GF-D8 (cell line): ENCODE measurements around the gene SLC17A1.
"Not testable (repeated sequence)": the region's sequence is repeated elsewhere in the genome, so short reads cannot be mapped to it uniquely, and the experiment has no call there.

Experiments
- DNase-seq: peaks from one replicate; lab custom pipeline; 2025; lab: John Stamatoyannopoulos, UW

The SLC17A1 gene

DNA sequence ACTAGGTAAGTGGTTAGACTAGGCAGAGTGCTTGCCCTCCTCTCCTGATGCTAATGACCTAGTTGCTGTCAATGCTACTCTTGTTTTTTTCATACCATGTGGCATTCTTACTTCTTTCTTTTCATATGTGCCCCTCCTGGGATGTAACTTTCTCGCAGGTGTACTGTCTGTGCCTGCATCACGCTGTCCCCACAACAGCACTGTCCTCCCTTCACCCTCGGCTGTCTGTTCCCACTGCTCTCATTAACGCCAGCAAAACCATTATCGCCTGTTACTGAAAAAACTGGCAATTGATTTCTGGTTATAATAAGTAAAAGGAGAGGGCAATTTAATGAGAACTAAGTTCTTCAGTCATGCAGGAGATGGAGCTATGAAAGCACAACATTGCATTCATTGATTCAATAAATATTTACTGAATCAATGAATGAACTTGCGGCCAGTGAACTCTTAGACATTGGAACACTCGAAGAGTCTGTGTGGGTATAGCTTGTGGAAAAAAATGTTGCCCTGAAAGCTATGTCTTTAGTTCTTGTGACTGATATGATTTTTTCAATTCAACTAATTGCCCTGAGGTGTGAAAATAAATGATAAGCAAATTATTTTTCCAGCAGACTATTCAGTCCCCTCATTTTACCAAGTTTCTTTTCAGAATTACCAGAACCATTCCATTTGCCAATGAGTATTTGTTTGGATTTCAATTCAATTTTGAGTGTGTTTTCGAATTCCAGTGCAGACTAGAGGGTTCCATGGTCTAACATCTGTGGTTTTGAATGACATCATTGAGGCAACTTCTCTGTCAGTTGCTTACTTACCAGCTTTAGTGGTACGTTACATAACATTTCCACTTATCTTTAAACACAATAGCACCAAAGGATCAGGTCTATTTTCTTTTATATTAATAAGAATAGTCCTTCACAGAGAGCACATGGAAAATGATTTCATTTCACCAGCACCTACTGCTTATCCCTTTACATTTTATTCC, 75.2 kb downstream of the SLC17A1 start:
- DNase-seq: no peak

DNA sequence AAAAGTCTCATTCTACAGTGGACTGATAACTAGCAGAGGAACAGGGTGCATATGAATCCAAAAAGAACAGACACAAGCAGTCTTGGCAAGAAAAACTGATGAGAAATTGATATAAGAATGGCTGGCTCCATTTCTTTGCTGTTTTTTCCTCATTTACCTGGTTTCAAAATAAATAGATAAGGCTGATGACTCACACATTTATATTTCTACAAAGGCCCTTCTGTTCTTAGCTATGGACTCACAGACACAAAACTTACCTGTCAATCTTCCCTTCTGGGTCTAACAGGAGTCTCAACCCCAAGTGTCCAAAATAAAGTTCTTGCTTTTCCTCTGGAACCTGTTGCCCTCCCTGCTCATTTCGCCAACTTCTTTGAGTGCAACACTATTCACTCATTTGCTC, 76.4 kb downstream of the SLC17A1 start:
- no peak for DNase-seq

DNA sequence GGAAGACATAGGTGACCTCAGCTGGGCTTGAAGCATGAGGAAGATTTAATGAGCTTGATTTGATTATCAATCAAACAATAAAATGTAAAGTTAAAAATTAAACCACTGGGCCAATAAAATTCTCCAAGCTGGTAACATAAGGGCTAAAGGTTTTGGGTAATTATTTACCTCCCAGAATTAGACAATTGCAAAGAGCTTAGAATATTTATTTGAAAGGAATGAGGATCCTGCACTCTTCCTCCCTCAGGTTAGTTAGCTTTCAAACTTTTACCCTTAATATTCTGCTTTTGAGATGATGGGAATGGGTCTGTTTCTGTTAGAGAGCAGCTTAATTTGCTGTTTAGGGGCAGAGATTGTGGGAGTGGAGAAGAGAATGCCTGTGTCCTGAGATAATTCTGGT, 77.3 kb downstream of the SLC17A1 start, which contains the start of gene SLC17A4:
TSS of gene SLC17A4 (plus strand) at position 208 of the 400 bp plus-strand sequence. CDS start 7,221 bp downstream, outside the sequence.
- no peak for DNase-seq

DNA sequence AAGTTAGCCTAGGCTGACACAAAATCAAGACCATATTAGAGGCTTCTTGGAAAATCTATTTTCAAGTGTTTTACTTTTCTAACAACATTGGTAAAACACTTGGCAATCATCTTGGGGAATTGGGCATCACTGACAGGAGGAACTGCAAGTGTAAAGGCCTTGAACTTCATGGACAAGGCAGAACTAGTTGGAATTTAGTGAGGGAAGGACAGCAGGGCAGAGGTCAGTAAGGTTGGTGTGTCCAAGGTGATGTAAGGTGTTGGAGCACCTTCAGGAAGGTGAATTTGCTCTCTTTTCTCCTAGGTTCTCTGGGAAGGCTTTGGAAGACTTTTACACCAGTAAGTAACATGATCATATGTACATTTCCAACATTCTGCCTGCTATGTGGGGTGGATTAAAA, 78.8 kb downstream of the SLC17A1 start:
- no peak for DNase-seq

DNA sequence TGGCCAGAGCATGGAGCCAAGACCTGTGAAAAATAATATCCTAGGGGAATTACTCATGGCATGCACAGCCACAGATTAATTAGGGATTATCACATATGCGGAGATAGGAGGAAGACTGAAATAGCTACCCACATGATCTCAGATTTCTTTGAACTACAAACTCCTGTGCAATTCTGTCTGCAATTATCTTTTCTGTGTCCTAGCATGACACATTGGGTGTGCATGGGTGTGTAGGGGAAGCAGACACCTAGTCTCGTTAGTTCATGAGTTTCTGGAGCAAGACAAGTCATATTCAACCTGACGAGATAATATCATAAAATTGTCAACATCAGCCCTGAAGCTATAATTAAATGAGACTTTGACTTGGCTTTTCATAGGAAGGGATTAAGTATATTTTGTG, 80.9 kb downstream of the SLC17A1 start:
- no peak for DNase-seq

DNA sequence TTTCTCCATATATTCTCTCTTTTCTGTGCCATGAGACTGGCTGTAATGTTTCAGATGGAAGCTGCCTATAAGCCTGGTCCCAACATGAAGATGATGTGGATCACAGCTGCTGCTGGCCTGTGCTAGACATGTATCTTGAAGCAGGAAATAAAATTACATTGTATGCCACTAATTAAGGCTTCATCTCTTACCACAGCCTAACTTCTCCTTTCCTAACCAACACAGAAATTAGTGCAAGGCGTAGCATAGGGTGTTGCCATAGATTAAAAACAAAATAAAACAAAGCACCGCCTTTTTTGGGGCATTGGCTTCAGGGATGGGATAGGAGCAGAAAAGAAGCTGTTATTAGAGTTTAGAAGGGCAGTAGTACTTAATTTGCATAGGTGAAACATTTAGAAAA, 82.0 kb downstream of the SLC17A1 start:
- DNase-seq: peak; percentile 40

DNA sequence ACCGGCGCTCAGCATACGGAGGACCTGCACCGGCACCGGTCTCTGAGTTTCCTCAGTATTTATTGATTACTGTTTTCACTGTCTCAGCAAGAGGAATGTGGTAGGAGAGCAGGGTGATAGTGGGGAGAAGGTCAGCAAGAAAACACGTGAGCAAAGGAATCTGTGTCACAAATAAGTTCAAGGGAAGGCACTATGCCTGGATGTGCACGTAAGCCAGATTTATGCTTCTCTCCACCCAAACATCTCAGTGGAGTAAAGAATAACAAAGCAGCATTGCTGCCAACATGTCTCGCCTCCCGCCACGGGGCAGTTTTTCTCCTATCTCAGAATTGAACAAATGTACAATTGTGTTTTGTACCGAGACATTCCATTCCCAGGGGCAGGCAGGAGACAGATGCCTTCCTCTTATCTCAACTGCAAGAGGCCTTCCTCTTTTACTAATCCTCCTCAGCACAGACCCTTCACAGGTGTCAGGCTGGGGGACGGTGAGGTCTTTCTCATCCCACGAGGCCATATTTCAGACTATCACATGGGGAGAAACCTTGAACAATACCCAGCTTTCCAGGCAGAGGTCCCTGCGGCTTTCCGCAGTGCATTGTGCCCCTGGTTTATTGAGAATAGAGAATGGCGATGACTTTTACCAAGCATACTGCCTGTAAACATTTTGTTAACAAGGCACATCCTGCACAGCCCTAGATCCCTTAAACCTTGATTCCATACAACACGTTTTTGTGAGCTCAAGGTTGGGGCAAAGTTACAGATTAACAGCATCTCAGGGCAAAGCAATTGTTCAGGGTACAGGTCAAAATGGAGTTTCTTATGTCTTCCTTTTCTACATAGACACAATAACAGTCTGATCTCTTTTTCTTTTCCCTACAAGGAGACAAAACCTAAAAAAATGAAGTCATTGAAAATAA, 83.0 kb downstream of the SLC17A1 start:
- DNase-seq: not testable (repeated sequence)

DNA sequence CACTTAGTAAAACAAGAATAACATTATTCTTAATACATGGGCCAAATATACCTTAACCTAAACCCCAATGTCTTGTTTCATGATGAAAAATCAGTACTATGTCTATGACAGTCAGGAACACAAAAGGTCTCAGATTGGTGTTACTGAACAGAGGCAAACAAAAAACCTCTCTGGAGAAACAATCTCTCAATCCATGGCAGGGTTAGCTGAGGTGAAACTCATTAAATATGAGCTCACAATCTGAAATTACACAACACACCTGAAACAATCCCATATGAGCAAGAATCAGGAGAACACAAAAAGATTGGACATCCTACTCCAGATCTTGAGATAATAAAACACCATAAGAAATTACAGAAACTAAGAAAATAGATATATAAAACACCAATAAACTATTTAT, 83.8 kb downstream of the SLC17A1 start:
- no peak for DNase-seq

DNA sequence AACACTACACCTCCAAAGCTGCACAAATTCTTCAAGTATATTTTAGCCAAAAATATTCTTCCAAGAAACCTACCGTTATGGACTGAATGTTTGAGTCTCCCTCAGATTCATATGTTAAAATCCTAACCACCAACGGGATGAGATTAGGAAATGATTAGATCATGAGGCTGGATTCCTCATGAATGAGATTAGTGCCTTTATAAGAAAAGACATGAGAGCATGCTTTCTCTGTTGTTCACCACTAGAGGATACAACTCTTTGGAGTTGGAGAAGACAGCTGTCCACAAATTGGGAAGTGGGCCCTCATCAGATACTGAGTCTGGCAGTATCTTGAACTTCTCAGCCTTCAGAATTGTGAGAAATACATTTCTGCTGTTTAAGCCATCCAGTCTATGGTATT, 84.4 kb downstream of the SLC17A1 start:
- no peak for DNase-seq

DNA sequence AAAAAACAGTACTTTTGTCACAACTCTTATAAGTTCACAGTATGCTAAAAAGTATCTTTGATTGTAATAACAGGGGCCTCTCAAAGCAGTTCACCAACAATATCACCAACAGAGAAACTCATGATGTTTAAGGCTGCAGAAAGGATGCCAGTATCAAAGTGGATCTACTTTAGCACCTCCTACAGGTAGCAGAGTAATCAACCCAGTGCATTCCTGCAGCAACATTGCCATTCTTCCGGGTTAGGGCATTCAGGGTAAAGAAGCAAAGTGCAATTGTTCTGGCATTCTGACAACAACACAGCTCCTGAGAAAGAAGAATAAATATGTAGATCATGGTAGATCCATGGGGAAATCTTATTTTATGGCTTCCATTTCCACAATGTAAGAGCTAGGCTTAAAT, 84.9 kb downstream of the SLC17A1 start:
- DNase-seq: no peak

DNA sequence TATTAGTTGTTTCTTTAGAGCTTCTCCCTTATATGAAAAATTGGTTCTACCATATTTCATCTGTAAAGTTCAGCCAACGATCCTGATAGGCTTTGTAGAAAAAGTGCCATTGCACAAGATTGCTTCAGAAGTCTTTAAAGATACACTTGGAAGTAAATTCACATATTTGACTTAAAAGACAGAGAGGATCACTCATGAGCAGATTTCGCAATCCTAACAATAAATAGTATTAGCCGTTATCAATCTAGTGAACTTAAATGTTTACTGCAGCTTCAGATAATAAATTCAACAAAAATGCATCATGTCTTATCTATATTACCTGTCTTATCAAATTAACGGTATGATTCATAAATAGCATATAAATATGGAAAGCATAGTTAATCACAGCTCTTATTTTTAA, 86.0 kb downstream of the SLC17A1 start:
- DNase-seq: no peak

DNA sequence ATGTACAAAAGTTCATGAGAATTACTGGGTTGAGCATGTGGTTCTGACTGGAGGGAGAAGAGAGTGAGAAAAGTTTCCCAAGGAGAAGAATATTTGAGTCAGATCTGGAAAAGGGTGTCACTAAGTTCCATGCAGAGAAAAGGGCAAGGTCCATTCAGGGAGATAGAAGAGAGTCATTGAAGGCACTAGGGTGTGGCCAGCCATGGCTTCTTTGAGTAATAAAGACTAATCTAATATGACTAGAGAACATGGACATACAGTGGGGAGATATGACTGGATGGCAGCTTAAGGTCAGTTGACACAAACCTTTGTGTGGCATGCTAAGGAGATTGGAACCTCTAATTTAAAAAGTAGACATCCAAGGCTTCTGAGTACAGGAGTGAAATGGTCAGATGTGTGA, 88.0 kb downstream of the SLC17A1 start:
- DNase-seq: no peak

DNA sequence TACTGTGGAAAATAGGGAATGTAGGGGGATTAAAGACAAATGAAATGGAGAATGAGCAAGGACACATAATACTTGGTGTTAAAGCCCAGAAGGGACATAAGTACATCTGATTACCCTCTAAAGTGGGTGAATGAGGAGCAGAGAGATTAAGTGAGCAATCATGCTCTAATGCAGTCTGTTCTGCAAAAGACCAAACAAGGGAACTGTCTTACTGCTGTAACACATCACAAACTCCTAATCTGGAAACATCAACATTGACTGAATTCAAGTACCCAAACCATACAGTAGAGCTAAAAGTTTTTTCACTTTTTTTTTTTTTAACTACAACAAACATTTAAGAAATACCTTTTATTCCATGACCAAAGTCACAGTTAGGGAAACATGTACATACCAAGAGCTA, 96.6 kb downstream of the SLC17A1 start:
- no peak for DNase-seq
